HEK293 (cell line): ENCODE measurements around the gene MAGI2.

Experiments used
- GFI1B ChIP-seq: fragments of 450-650 bp; formaldehyde crosslinking; IDR thresholded peaks from 2 replicates; pipeline ENCODE4 v1.5.1; 2016; ENCODE audit warnings: missing biosample characterization, missing genetic modification characterization
- MZF1 ChIP-seq: fragments of 450-650 bp; formaldehyde crosslinking; IDR thresholded peaks from 2 replicates; pipeline ENCODE4 v1.5.1; 2017; ENCODE audit warnings: missing biosample characterization, missing genetic modification characterization, borderline replicate concordance
- SCRT2 ChIP-seq: fragments of 450-650 bp; formaldehyde crosslinking; IDR thresholded peaks from 2 replicates; pipeline ENCODE4 v1.5.1; 2016; ENCODE audit warnings: missing biosample characterization, missing genetic modification characterization
- ZBTB44 ChIP-seq: fragments of 450-650 bp; IDR thresholded peaks from 2 replicates; pipeline ENCODE4 v1.5.1; 2018; ENCODE audit warnings: missing biosample characterization, mild to moderate bottlenecking, missing genetic modification characterization
- ZBTB49 ChIP-seq: fragments of 450-650 bp; formaldehyde crosslinking; IDR thresholded peaks from 2 replicates; pipeline ENCODE4 v1.5.1; 2016; ENCODE audit warnings: missing biosample characterization, missing genetic modification characterization, low read depth
- ZFP3 ChIP-seq: fragments of 450-650 bp; formaldehyde crosslinking; IDR thresholded peaks from 2 replicates; pipeline ENCODE4 v1.5.1; 2016; ENCODE audit warnings: low read depth, missing biosample characterization, missing genetic modification characterization
- ZFP69B ChIP-seq: fragments of 450-650 bp; formaldehyde crosslinking; IDR thresholded peaks from 2 replicates; pipeline ENCODE4 v1.5.1; 2016; ENCODE audit warnings: missing biosample characterization, missing genetic modification characterization
- ZIC2 ChIP-seq: fragments of 450-650 bp; formaldehyde crosslinking; IDR thresholded peaks from 2 replicates; pipeline ENCODE4 v1.5.1; 2016; ENCODE audit warnings: missing biosample characterization, missing genetic modification characterization
- ZNF10 ChIP-seq: fragments of 450-650 bp; formaldehyde crosslinking; IDR thresholded peaks from 2 replicates; pipeline ENCODE4 v1.5.1; 2017; ENCODE audit warnings: missing biosample characterization, missing genetic modification characterization
- ZNF114 ChIP-seq: fragments of 450-650 bp; formaldehyde crosslinking; IDR thresholded peaks from 2 replicates; pipeline ENCODE4 v1.5.0; 2017; ENCODE audit warnings: missing biosample characterization, missing genetic modification characterization
- ZNF133 ChIP-seq: fragments of 450-650 bp; formaldehyde crosslinking; IDR thresholded peaks from 2 replicates; pipeline ENCODE4 v1.5.1; 2016; ENCODE audit warnings: missing biosample characterization, missing genetic modification characterization
- ZNF146 ChIP-seq: fragments of 450-650 bp; formaldehyde crosslinking; IDR thresholded peaks from 2 replicates; pipeline ENCODE4 v1.5.1; 2016; ENCODE audit warnings: missing biosample characterization, missing genetic modification characterization
- ZNF175 ChIP-seq: fragments of 450-650 bp; formaldehyde crosslinking; IDR thresholded peaks from 2 replicates; pipeline ENCODE4 v1.5.1; 2016; ENCODE audit warnings: missing biosample characterization, missing genetic modification characterization
- ZNF184 ChIP-seq: fragments of 450-650 bp; IDR thresholded peaks from 2 replicates; pipeline ENCODE4 v1.5.1; 2018; ENCODE audit warnings: missing biosample characterization, mild to moderate bottlenecking, missing genetic modification characterization
- ZNF19 ChIP-seq: fragments of 450-650 bp; formaldehyde crosslinking; IDR thresholded peaks from 2 replicates; pipeline ENCODE4; 2016; ENCODE audit warnings: missing biosample characterization, missing genetic modification characterization, low read depth
- ZNF221 ChIP-seq: fragments of 450-650 bp; formaldehyde crosslinking; IDR thresholded peaks from 2 replicates; pipeline ENCODE4 v1.5.1; 2017; ENCODE audit warnings: missing biosample characterization, missing genetic modification characterization, borderline replicate concordance
- ZNF24 ChIP-seq: fragments of 450-650 bp; formaldehyde crosslinking; IDR thresholded peaks from 2 replicates; pipeline ENCODE4 v1.5.1; 2016; ENCODE audit warnings: missing biosample characterization, missing genetic modification characterization
- ZNF292 ChIP-seq: fragments of 450-650 bp; formaldehyde crosslinking; IDR thresholded peaks from 2 replicates; pipeline ENCODE4 v1.5.1; 2016; ENCODE audit warnings: low read depth, missing biosample characterization, missing genetic modification characterization, borderline replicate concordance
- ZNF311 ChIP-seq: fragments of 450-650 bp; formaldehyde crosslinking; IDR thresholded peaks from 2 replicates; pipeline ENCODE4 v1.5.1; 2017; ENCODE audit warnings: missing biosample characterization, missing genetic modification characterization, borderline replicate concordance
- ZNF350 ChIP-seq: fragments of 450-650 bp; formaldehyde crosslinking; IDR thresholded peaks from 2 replicates; pipeline ENCODE4 v1.5.0; 2017; ENCODE audit warnings: missing biosample characterization, mild to moderate bottlenecking, missing genetic modification characterization
- ZNF362 ChIP-seq: fragments of 450-650 bp; formaldehyde crosslinking; IDR thresholded peaks from 2 replicates; pipeline ENCODE4 v1.5.1; 2016; ENCODE audit warnings: missing biosample characterization, missing genetic modification characterization
- ZNF366 ChIP-seq: fragments of 450-650 bp; formaldehyde crosslinking; conservative IDR thresholded peaks from 2 replicates; pipeline ENCODE4 v1.5.1; 2016; ENCODE audit warnings: missing biosample characterization, missing genetic modification characterization
- ZNF394 ChIP-seq: fragments of 450-650 bp; formaldehyde crosslinking; IDR thresholded peaks from 2 replicates; pipeline ENCODE4 v1.5.1; 2016; ENCODE audit warnings: missing biosample characterization, missing genetic modification characterization, mild to moderate bottlenecking, moderate library complexity, borderline replicate concordance
- ZNF426 ChIP-seq: fragments of 450-650 bp; formaldehyde crosslinking; IDR thresholded peaks from 2 replicates; pipeline ENCODE4 v1.5.1; 2017; ENCODE audit warnings: missing biosample characterization, missing genetic modification characterization, mild to moderate bottlenecking, inconsistent platforms, moderate library complexity
- ZNF510 ChIP-seq: fragments of 450-650 bp; formaldehyde crosslinking; IDR thresholded peaks from 2 replicates; pipeline ENCODE4 v1.5.1; 2018; ENCODE audit warnings: mild to moderate bottlenecking, missing genetic modification characterization, missing biosample characterization; ENCODE audit not compliant: insufficient replicate concordance
- ZNF596 ChIP-seq: fragments of 450-650 bp; IDR thresholded peaks from 2 replicates; pipeline ENCODE4 v1.5.0; 2018; ENCODE audit warnings: missing biosample characterization, mild to moderate bottlenecking, missing genetic modification characterization, moderate library complexity
- ZNF600 ChIP-seq: fragments of 450-650 bp; formaldehyde crosslinking; IDR thresholded peaks from 2 replicates; pipeline ENCODE4 v1.5.1; 2016; ENCODE audit warnings: missing biosample characterization, missing genetic modification characterization
- ZNF610 ChIP-seq: fragments of 450-650 bp; formaldehyde crosslinking; IDR thresholded peaks from 2 replicates; pipeline ENCODE4 v1.5.1; 2016; ENCODE audit warnings: missing biosample characterization, missing genetic modification characterization, borderline replicate concordance
- ZNF639 ChIP-seq: fragments of 450-650 bp; formaldehyde crosslinking; IDR thresholded peaks from 2 replicates; pipeline ENCODE4 v1.5.1; 2016; ENCODE audit warnings: missing biosample characterization, missing genetic modification characterization
- ZNF660 ChIP-seq: fragments of 450-650 bp; IDR thresholded peaks from 2 replicates; pipeline ENCODE4 v1.5.1; 2018; ENCODE audit warnings: missing biosample characterization, mild to moderate bottlenecking, missing genetic modification characterization
- ZNF707 ChIP-seq: fragments of 450-650 bp; formaldehyde crosslinking; IDR thresholded peaks from 2 replicates; pipeline ENCODE4 v1.5.1; 2016; ENCODE audit warnings: missing biosample characterization, missing genetic modification characterization
- ZNF792 ChIP-seq: fragments of 450-650 bp; formaldehyde crosslinking; IDR thresholded peaks from 2 replicates; pipeline ENCODE4 v1.5.1; 2016; ENCODE audit warnings: missing biosample characterization, missing genetic modification characterization
- ZSCAN5A ChIP-seq: fragments of 450-650 bp; formaldehyde crosslinking; IDR thresholded peaks from 2 replicates; pipeline ENCODE4 v1.5.1; 2016; ENCODE audit warnings: missing biosample characterization, missing genetic modification characterization

MAGI2 gene

GRCh38 chr7:79453558-79454360 is at the start of gene MAGI2 (continued):
- TF ChIP-seq ZNF350 (tag by site-specific recombination) (no peak), ZNF292 (tag by site-specific recombination) (no peak), ZNF24 (tag by site-specific recombination) (peak; percentile 58), ZNF596 (tag by site-specific recombination) (no peak), ZNF19 (tag by site-specific recombination) (no peak), ZBTB49 (tag by site-specific recombination) (no peak), ZNF792 (peak; percentile 35; the same call in 1 of the 2 replicates), GFI1B (tag by site-specific recombination) (no peak), ZIC2 (tag by site-specific recombination) (peak; percentile 61), ZNF362 (tag by site-specific recombination) (no peak), ZNF426 (no peak), SCRT2 (peak; percentile 69; the same call in 1 of the 2 replicates), ZNF639 (tag by site-specific recombination) (peak; percentile 73; the same call in 1 of the 2 replicates), ZNF146 (tag by site-specific recombination) (no peak), ZNF311 (no peak), ZNF366 (tag by site-specific recombination) (peak; percentile 95), ZNF510 (tag by site-specific recombination) (no peak), ZNF184 (tag by site-specific recombination) (no peak), ZNF10 (tag by site-specific recombination) (peak; percentile 49; the same call in 1 of the 2 replicates), ZNF114 (tag by site-specific recombination) (no peak), ZNF175 (tag by site-specific recombination) (no peak), ZNF707 (tag by site-specific recombination) (no peak), ZBTB44 (tag by site-specific recombination) (no peak), ZSCAN5A (tag by site-specific recombination) (peak; percentile 10; the same call in 1 of the 2 replicates), ZFP69B (tag by site-specific recombination) (peak; percentile 73), ZNF221 (no peak), MZF1 (tag by site-specific recombination) (peak; percentile 37; the same call in 1 of the 2 replicates), ZNF394 (tag by site-specific recombination) (peak; percentile 52; the same call in 1 of the 2 replicates), ZNF660 (tag by site-specific recombination) (peak; percentile 22; the same call in 1 of the 2 replicates), ZNF600 (peak; percentile 87; the same call in 1 of the 2 replicates), ZFP3 (tag by site-specific recombination) (no peak), ZNF133 (tag by site-specific recombination) (no peak), ZNF610 (tag by site-specific recombination) (peak; percentile 68)
